ENCODE measurements around the gene NTRK2.

Gene NTRK2

DNA sequence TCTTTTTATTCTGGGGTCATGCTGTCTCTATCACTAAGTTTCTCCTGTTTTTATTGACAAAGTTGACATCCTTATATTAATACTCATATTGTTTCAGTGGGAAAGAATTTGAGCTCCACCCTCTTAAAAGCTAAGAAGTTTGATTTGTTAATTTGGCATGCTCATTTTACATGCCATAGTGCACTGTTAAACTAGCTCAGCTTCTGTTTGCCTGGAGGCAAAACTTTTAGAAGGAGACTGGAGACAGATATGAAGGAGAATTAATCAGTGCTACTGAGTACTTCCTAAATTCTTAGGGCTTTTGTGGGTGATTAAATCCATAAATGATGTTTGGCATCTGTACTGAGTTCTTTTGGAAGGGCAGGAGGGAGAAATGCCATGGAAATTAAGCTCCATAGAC lies 138.9 kb downstream of the NTRK2 start:
- DNase-seq (ENCODE audit: extremely low spot score, insufficient read length, low read depth) (no peak), FAIRE-seq (no peak)

DNA sequence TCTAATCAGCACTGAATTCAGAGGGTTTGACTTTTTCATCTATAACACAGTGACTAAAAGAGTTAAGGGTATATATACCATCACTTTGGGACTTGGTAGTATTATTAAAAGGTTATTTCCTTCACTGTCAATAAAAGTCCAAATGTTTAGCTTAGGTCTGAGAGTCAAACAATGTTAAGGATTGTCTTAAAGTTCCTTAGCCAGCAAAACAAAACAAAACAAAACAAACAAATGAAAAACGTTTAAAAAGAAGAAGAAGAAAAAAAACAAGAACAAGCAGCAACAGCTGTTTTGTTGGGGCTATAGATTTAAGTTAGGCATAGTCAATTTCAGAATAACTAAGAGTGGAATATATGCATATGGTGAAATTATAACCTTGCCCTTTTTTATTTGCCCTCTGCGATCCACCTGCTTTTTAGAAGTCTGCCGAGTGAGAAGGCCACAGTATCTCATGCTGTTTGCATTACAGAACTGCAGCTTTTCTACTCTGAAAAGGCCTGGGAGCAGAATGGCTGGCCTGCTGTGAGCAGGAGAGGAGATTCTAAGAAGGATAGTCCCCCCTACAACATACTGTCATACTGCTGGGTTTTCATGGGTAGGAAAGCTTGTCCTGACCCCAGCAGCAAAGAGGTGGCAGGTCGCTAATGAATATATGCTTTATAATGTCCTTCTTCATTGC lies 141.7 kb downstream of the NTRK2 start:
- no peak for DNase-seq (ENCODE audit: extremely low spot score, insufficient read length, low read depth)
- no peak for FAIRE-seq

DNA sequence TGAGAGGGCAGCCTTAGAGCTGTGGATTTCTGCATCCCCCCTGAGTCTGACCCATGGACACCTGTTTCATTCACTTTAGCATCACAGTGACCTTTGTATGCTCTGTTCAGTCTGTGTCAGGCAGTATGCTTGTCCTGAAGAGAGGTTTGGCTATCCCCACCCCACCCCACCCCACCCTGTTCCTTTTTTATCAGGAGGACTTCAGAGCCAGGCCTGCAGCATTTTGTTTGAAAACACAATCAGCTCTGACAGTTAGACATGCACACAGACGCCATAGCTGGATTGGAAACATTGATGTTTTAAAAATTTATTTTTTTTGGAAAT lies 142.2 kb downstream of the NTRK2 start:
- no peak for DNase-seq (ENCODE audit: extremely low spot score, insufficient read length, low read depth)
- FAIRE-seq, result no peak

DNA sequence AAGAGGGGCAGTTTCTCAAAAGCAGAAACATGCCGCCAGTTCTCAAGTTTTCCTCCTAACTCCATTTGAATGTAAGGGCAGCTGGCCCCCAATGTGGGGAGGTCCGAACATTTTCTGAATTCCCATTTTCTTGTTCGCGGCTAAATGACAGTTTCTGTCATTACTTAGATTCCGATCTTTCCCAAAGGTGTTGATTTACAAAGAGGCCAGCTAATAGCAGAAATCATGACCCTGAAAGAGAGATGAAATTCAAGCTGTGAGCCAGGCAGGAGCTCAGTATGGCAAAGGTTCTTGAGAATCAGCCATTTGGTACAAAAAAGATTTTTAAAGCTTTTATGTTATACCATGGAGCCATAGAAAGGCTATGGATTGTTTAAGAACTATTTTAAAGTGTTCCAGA lies 142.8 kb downstream of the NTRK2 start:
- DNase-seq (ENCODE audit: extremely low spot score, insufficient read length, low read depth), result no peak
- no peak for FAIRE-seq

DNA sequence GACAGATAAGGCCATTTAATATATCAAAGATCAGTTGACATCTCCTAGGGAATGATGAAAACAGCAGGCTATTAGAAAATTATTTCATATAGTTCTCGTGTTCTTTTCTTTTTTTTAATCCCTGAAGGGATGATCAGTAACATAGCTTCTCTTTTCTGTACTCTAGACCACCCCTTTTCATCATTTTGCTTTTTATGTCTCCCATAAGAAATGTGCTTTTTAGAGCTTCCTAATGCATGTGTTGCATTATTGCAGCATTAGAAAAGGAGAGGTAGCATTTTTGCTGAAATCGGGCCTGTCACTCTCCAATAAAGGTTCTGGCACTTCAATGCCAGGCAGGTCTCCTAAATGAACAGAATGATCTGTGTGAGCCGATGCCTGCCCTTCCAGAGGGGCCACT lies 143.3 kb downstream of the NTRK2 start:
- DNase-seq (ENCODE audit: extremely low spot score, insufficient read length, low read depth) (no peak), FAIRE-seq (no peak)

DNA sequence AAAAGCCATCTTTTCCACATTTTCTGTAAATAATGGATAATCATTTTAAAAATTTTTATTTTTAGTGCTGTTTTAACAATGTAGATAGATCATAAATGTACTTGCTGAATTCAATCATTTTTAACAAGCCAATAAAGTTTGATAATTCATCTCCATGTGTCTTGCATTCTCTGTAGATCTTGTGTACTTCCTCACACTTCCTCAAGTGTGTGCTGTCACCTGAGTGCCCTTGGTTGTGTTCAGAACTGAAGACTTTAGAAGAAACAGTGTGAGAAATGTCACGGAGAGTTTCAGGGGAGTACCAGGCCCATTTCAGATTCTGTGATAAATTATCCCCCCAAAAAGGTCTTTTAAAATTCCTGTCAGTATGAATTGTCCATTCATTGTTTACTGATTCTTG lies 146.0 kb downstream of the NTRK2 start:
- no peak for DNase-seq (ENCODE audit: extremely low spot score, insufficient read length, low read depth)
- no peak for FAIRE-seq

DNA sequence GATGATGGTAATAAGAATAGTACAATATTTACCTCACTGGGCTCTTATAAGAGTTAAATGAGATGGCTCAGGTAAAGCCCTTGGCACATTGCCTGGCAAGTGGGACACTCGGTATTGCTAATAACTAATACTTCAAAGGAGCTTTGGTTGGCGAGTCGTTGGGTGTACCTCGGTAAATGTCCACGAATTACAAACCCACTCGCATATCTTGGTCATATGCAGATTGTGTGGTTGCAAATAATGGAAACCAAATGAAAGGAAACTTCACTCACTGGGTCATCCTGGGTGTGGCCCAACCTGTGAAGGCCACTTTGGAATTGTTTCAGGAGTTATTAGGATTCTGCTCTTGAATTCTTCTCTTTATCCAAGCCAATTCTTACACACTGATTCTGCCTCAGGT lies 147.5 kb downstream of the NTRK2 start:
- DNase-seq (ENCODE audit: extremely low spot score, insufficient read length, low read depth) (no peak), FAIRE-seq (no peak)

DNA sequence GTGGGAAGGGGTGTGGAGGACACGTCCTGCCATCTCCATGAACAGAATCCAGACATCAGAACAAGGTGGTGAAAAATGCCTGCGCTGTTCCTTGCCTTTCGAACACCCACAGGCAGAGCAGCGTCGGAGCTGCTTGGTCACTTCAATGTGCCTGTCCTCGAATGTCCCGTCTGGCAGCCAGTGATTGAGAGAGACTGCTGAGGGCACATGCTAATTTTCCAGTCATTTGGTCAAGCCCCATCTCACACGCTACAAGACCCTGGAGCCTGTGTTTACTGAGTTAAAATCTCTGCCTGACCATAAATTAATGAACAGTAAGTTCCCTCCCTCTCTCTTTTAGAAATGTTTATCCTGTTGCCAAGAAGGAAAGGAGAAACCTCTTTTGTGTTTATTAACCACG lies 149.3 kb downstream of the NTRK2 start:
- DNase-seq (ENCODE audit: extremely low spot score, insufficient read length, low read depth), result no peak
- no peak for FAIRE-seq

DNA sequence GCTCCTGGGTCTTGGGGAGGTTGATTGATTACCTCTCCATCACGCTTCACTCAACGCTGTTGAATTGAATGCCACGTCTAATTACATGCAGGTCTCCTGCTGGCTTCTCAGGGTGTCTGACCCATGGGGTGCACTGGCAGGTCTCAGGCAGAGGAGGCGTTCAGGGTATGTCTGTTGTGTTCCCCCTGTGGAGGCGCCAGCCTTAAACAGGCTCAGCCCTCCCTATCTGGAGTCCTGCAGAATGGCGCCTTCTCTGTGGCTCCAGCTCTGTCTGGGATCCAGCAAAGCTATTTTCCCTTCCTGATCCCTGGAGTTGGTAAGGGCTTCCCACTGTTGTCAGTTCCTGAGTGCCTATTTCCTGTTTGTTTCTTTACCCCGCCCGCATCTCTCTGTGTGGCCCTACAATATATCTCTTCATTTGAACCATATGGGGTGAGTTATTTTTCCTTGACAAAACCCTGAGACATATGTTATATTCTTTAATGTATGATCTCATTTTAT lies 150.0 kb downstream of the NTRK2 start:
- FAIRE-seq (no peak), DNase-seq (ENCODE audit: extremely low spot score, insufficient read length, low read depth) (no peak)

DNA sequence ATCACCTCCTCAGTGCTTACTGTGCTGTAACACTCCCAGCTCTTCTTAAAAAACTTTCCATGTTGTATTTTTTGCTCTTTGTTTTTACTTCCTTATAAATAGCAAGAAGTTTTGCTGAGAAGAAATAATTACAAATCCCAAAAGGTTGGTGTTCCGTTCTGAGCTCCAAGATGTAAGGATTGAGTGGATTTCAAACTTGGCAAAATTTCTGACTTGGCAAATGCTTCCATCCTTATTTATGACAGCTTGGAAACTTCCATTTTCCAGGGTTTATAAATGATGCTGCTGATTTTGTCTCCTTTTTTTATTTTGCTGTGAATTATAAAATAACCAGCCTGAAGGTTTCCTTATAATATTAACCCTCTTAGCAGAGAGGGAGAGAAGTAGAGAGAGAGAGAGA lies 151.9 kb downstream of the NTRK2 start:
- DNase-seq (ENCODE audit: extremely low spot score, insufficient read length, low read depth), result no peak
- FAIRE-seq, result no peak

DNA sequence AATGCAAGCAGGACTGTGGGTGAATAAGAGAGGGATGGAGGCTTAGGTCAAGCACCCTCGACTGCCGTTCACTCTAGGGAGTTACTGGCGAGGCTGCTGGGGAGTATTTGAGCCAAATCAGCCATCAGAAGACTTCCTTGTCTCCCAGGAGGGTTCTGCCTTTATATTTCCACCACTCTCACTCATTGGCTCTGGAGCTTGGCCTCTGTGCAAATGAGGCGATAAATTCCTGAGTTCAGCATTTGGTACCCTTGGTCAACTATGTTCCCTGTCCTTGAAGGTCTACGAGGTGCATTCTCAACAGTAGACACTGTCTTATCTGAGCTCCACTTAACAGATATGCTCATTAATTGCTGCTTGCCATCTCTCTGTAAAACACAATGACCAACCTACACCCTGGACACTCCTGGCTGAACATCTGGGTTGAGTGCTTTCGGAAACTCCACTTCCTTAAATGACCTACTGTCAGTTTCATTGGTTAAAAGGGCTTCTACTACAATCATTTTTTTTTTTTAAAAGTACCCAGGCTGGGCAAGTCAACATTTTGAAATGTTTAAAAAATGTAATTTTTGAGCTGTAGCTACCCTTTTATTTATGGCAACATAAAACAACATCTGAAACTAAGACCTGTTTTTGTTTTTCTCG lies 153.2 kb downstream of the NTRK2 start:
- peak; percentile 15 for DNase-seq (ENCODE audit: extremely low spot score, insufficient read length, low read depth)
- peak; percentile 77 for FAIRE-seq

DNA sequence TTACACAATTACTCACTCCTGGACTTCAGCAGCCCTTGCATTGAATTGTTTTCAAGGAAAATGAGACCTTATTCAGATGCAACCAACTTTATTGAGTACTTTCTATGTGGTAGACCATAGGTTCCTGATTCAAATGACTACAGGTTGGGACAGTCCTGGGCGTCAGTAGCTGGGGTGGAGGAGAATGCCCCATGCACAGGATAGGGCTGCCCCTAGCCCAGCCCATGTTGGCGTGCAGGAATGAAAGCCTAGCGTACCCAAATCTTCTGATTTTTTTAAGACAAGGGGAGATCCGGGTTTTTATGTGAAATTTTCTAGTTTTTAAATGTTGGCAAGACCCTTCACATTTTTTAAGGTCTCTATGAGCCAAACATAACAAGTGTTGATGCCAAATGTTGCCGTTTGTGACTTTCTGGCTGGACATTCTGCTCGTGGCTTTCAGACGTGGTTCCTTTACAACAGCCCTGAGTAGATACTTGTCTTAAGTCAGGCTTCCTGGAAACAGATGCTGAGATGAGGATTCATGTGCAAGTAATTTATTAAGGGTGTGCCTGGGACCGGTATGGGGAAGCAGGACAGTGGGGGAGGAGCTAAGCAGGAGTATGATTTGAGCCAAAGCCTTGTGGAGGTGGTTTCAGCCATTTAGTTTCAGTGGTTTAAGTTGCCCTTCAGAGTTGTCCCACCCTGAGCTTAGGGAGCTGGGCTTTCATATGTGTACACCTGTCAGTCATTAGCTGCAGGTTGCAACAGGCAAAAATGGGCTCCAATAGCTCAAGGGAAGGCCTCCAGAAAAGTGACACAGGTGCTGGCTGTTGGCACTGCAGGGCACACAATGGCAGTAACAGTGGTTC lies 154.1 kb downstream of the NTRK2 start:
- DNase-seq (ENCODE audit: extremely low spot score, insufficient read length, low read depth) (no peak), FAIRE-seq (peak; percentile 76)

DNA sequence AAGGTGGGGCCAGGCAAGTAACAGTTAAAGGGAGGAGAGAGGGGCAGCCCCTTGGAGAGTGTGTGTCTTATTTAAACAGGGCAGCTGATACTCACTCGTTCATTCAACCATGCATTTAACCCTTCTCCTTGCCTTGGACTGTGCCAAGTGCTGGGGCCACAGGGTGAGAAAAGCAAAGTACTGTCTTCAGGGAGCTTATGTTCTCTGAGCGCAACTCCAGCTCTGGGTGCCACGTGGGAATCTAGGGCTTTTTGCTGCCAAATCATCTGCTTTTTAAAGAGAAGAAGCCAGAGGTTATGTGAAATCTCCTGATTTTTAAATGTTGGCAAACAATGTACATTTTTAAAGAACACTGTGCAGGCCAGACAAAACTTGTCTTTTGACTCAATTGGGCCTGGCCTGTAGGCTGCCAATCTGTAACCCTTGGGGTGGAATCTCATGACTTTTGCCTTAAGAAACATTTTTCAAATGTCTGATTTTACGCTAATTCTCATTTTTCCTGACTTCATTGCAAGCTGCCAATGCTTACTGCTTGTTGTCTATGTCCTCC lies 157.8 kb downstream of the NTRK2 start:
- no peak for DNase-seq (ENCODE audit: extremely low spot score, insufficient read length, low read depth)
- no peak for FAIRE-seq

DNA sequence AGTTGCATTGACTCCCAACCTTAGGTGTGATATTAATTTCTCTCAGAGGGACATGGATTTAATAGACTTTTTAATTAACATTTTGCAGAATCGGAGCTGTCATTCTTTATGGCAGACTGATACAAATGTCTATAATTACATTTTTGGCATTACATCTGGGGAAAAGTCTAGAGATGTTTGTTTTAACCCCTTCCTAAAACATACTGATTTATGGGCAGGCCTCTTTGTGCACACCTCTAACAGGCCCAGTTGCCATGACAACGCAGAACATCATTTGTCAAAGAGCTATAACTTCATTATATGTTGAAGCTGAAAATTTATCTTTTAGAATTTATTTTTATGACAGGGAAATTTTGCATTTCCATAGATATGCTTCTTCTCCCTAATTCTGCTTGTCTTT lies 158.5 kb downstream of the NTRK2 start:
- FAIRE-seq (no peak), DNase-seq (ENCODE audit: extremely low spot score, insufficient read length, low read depth) (no peak)

DNA sequence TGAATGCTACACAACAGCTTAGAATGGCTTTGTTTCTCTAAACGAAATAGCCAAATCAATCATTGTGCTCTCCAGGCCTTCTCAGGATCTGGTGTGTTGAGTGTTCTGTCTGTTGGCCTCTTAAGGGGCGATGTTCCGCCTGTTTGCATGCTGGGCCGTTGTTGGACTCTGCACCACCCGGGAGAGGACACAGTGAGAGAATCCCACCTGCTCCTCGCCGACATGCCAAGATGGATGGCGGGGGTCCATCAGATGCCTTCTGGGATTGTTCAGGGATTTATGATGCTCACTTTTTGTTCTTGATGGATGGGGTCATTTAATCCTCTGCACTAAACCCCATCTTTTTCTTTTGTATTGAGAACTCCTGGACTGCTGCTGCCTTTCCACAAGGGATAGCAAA lies 159.9 kb downstream of the NTRK2 start:
- FAIRE-seq (no peak), DNase-seq (ENCODE audit: extremely low spot score, insufficient read length, low read depth) (no peak)

DNA sequence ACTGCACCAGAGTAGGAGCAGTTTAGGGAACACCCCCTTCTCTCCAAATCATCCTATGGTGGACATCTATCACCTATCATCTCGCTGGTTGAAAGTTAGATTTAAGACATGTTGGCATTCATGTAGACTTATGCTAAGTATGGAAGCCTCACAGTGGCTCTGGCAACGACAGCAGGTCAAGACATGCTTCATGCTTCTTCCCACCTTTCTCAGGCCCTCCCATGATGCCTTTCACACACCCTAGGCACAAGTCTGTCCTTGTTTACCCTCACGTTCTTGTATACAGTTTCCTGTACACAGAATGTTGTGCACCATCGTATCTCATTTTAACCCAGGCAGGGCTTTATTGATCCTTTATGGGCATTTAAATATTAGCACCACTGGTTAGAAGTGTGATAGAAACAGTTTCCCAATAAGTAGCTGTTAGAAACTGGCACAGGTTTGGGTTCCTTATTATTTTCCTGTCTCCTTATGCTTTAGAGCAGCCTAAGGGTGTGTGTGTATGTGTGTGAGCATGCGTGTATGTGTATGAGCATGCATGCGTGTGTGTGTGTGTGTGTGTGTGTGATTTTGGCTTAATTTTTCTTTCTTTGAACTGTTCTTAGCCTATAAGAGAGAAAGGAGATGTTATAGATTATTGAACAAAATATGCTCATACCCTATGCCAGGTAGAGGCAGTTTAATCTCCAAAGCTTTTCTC lies 160.6 kb downstream of the NTRK2 start:
- FAIRE-seq (no peak), DNase-seq (ENCODE audit: extremely low spot score, insufficient read length, low read depth) (no peak)

DNA sequence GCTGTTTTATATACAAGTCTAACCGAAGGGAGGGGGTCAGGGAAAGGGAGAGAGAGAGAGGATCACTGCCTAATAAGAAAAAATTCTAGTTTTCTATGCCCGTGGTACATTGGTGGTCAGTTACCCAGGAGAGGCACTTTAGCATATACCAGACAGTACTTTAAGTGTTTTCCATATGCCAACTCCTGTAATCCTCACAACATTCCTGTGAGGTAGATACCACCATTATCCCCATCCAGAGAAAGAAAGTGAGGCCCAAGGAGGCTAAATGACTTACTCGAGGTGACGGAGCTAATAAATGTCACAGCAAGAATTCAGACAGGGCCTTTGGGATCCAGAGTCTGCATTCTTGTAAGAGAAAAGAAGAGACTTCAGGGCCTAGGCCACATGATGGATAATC lies 161.8 kb downstream of the NTRK2 start:
- FAIRE-seq, result no peak
- DNase-seq (ENCODE audit: extremely low spot score, insufficient read length, low read depth), result no peak

DNA sequence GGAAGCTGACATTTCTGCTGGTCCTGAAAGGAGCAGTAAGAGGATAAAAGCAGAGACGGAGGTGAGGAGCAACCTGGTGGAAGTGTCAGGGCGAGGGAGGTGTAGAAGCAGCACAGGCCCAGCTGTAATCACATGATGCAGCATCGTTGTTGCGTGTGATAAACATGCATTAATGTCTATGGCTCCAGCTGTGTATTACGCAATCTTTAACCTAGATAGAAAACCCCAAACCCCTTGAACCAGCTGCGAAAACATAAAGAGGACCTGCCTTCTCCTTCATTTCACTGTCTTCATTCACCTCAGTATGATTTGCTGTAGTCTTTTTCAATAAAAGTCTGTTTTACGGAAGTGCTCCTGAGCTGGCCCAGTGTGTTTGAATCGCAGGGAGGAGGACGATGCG lies 162.9 kb downstream of the NTRK2 start:
- DNase-seq (ENCODE audit: extremely low spot score, insufficient read length, low read depth) (no peak), FAIRE-seq (no peak)

DNA sequence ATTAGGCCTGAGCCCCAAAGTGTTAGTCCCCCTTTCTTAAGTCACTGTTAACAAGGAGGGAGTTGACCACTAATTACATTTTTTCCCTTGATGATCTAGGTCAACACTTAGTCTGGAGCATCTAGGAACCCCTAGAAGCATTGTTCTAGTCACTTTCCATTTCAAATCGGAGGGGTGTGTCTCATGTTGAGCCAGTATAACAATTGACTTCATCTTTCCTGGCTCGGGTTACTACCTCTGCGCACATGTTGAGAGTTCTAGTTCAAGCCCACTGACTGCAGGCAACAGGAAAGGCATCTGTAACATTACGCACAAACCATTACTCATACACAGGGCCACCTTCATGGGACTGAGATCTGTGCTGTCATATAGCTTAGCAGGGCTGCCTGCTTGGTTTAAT lies 164.9 kb downstream of the NTRK2 start:
- no peak for DNase-seq (ENCODE audit: extremely low spot score, insufficient read length, low read depth)
- FAIRE-seq, result no peak

DNA sequence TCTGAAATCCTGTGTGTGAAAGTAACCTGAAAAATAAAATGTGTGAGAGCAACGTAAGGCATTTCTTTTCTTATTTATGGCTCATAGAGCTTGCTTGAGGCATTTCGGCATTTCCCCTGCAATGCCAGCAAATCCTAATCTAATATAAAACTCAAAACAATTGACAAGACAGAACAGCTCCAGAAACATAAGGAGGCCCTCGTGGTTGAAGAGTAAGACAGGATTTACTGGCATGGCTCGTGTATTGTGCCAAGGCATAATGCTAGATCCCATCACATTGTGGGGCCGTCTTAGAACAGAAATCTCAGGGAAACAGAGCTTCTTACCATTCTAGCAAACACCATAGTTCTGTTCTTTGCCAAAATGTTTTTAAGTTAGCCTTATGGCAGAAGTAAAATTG lies 166.2 kb downstream of the NTRK2 start:
- DNase-seq (ENCODE audit: extremely low spot score, insufficient read length, low read depth) (no peak), FAIRE-seq (no peak)
